Activated naive CD8-positive, alpha-beta T cell treated with anti-CD3 and anti-CD28 coated beads, Interleukin-2, amount 10 ng/mL, durations not matched to agents 7 days and 5 days (primary cell): ENCODE data around the gene ANKRD44. TPM values are rescaled to one million over a fixed set of nuclear protein-coding genes. Genes with fewer than 3 reads are reported as not detected.
"Not testable (repeated sequence)": the region's sequence is repeated elsewhere in the genome, so short reads cannot be mapped to it uniquely, and the experiment has no call there.

Experiments
- ATAC-seq: fragments of 150-1000 bp; cut with Tn5 transposase; one replicate; pipeline ENCODE4 v1.10.0; 2021; ENCODE audit warnings: low read depth, moderate library complexity
- POLR2A ChIA-PET: fragments of 350-600 bp; sonication (Branson Sonifier 250); formaldehyde crosslinking; loops from one replicate; lab custom pipeline; 2021; ENCODE audit warnings: antibody characterized with exemption; lab: Charles Lee
- DNase-seq: peaks from one replicate; pipeline ENCODE4 v3.0.0; 2021
- H3K27ac Mint-ChIP-seq: one replicate; pipeline ENCODE4 v1.8.0; 2022; ENCODE audit warnings: mild to moderate bottlenecking, mixed read lengths
- H3K27me3 Mint-ChIP-seq: one replicate; pipeline ENCODE4 v1.8.0; 2022; ENCODE audit warnings: mild to moderate bottlenecking, moderate library complexity, mixed read lengths
- H3K36me3 Mint-ChIP-seq: one replicate; pipeline ENCODE4 v1.8.0; 2021; ENCODE audit warnings: mild to moderate bottlenecking, mixed read lengths
- H3K4me1 Mint-ChIP-seq: one replicate; pipeline ENCODE4 v1.8.0; 2021; ENCODE audit warnings: mixed read lengths
- H3K4me3 Mint-ChIP-seq: one replicate; pipeline ENCODE4 v1.8.0; 2022; ENCODE audit warnings: mild to moderate bottlenecking, moderate library complexity, mixed read lengths
- H3K9me3 Mint-ChIP-seq: one replicate; pipeline ENCODE4 v1.8.0; 2021; ENCODE audit warnings: mixed read lengths
- total RNA-seq, 2 experiments: library from RNA; stranded (reverse); gene quantifications; one replicate each; pipeline ENCODE4 v1.2.3, GENCODE V29; 2021

Gene ANKRD44
- total RNA-seq, 2 experiments from 2014 or later: 240 to 243 TPM

DNA sequence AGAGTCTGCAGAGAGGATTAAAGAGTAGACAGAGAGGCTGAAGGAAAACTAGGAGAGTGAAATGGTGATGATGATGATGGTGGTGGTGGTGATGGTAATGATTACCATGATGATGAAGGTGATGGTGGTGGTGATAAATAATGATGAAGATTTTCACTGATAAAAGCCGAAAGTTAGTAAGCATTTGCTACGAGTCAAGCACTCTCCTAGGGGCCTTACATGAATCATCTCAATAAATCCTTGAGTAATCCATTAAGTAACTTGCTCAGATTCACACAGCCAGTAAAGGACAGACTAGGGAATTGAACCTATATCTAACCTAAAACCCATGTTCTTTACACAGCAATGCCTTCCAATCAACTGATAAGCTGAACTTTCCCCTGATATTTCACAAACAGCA lies 277.4 kb downstream of the ANKRD44 start:
- H3K36me3 Mint-ChIP-seq: peaks cover 85% of the 10 kb centered on the region
- DNase-seq (no peak), ATAC-seq (no peak)
- H3K27me3 Mint-ChIP-seq: no peaks in the 10 kb centered on the region
- POLR2A ChIA-PET: no interaction called here
- H3K9me3 Mint-ChIP-seq: peaks cover 8% of the 10 kb centered on the region
- no peak overlapping the region for H3K27ac Mint-ChIP-seq
- H3K4me1 Mint-ChIP-seq: peaks cover 30% of the 10 kb centered on the region
- H3K4me3 Mint-ChIP-seq: no peak overlapping the region

DNA sequence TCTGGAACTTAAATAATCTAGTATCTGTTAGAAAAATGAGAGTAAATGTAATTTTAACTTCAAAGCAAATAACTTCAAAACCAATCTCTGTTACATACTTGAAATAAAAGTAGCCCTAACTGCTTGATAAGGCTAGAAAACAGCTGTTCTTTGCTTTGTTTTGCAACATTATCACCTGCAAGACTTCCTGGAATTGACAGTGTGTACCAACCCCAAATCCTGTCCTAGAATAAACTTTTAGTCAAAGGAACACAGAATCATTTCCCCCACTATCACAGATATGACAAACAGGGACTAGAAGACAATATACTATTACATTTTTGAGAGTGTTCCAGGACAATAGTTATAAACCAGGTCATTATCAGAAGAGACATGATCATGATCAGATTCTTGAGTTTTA lies 278.8 kb downstream of the ANKRD44 start:
- peaks cover 83% of the 10 kb centered on the region for H3K36me3 Mint-ChIP-seq
- ATAC-seq (no peak), DNase-seq (no peak)
- peaks cover 30% of the 10 kb centered on the region for H3K4me1 Mint-ChIP-seq
- peaks cover 8% of the 10 kb centered on the region for H3K9me3 Mint-ChIP-seq
- H3K27ac Mint-ChIP-seq: no peak overlapping the region
- POLR2A ChIA-PET: no interaction called here
- H3K27me3 Mint-ChIP-seq: no peaks in the 10 kb centered on the region
- no peak overlapping the region for H3K4me3 Mint-ChIP-seq

DNA sequence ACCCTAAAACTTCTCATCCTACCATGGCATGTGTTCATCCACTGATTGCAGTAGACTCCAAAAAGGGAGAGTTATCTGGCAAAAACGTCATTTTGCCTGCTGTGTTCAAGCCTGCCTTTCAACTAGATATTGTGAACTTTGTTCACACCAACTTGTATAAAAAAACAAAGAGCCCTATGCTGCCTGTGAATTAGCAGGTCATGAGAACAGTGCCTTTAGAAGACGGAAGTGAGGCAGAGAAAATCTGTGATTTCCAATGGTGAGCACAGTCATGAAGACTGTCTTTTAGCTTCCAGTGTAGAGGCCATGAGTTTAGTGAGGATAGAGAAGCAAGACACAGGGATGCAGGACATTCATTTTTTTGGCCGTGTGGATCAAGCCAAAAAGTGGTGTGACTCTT lies 280.5 kb downstream of the ANKRD44 start:
- H3K9me3 Mint-ChIP-seq: peaks cover 8% of the 10 kb centered on the region
- ATAC-seq (no peak), DNase-seq (no peak)
- peaks cover 81% of the 10 kb centered on the region for H3K36me3 Mint-ChIP-seq
- POLR2A ChIA-PET: no interaction called here
- no peaks in the 10 kb centered on the region for H3K27me3 Mint-ChIP-seq
- H3K4me3 Mint-ChIP-seq: no peak overlapping the region
- H3K27ac Mint-ChIP-seq: no peak overlapping the region
- peaks cover 34% of the 10 kb centered on the region for H3K4me1 Mint-ChIP-seq

DNA sequence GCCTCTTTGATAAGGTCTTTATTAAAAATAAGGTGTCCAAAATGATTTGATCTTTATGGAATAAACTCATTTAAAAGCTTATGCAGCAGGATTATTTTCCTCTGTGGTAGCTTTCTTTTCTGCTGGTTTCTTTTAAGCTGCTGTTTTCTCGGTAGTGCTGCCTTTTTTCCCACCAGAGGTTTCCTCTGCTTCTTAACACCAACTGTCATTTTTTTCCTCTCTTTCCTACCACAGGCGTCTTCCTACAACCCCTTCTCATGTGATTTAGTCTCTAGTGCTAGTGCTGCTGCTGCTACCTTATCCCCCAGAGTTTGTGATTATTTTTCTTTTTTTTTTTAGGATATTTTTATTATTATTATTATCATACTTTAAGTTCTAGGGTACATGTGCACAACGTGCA lies 281.9 kb downstream of the ANKRD44 start:
- POLR2A ChIA-PET: no interaction called here
- Mint-ChIP-seq H3K27ac (peak overlapping the region; percentile 72), H3K9me3 (peaks cover 8% of the 10 kb centered on the region), H3K36me3 (peaks cover 80% of the 10 kb centered on the region), H3K4me3 (peak overlapping the region; percentile 7), H3K27me3 (no peaks in the 10 kb centered on the region), H3K4me1 (peaks cover 34% of the 10 kb centered on the region)
- ATAC-seq (no peak), DNase-seq (no peak)

- peaks cover 34% of the 10 kb centered on the region for H3K4me1 Mint-ChIP-seq
- H3K36me3 Mint-ChIP-seq: peaks cover 80% of the 10 kb centered on the region
- POLR2A ChIA-PET: no interaction called here
- H3K27ac Mint-ChIP-seq: peak overlapping the region; percentile 72
- H3K27me3 Mint-ChIP-seq: no peaks in the 10 kb centered on the region
- no peak for ATAC-seq
- peak overlapping the region; percentile 7 for H3K4me3 Mint-ChIP-seq
- DNase-seq: no peak
- peaks cover 8% of the 10 kb centered on the region for H3K9me3 Mint-ChIP-seq
Measured at GRCh38 chr2:197028230-197028629, 282.4 kb downstream of the ANKRD44 start.

GRCh38 chr2:197024206-197024605 lies 286.4 kb downstream of the ANKRD44 start:
- H3K27ac Mint-ChIP-seq: no peak overlapping the region
- H3K36me3 Mint-ChIP-seq: peaks cover 73% of the 10 kb centered on the region
- peaks cover under 1% of the 10 kb centered on the region for H3K9me3 Mint-ChIP-seq
- peaks cover 17% of the 10 kb centered on the region for H3K4me1 Mint-ChIP-seq
- no peak for DNase-seq
- no peak for ATAC-seq
- H3K27me3 Mint-ChIP-seq: no peaks in the 10 kb centered on the region
- H3K4me3 Mint-ChIP-seq: no peak overlapping the region
- POLR2A ChIA-PET: no interaction called here

DNA sequence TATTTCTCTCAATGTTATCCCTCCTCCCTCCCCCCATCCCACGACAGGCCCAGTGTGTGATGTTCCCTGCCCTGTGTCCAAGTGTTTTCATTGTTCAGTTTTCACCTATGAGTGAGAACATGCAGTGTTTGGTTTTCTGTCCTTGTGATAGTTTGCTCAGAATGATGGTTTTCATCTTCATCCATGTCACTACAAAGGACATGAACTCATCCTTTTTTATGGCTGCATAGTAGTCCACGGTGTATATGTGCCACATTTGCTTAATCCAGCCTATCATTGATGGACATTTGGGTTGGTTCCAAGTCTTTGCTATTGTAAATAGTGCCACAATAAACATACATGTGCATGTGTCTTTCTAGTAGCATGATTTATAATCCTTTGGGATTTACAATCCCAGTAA lies 289.7 kb downstream of the ANKRD44 start:
- H3K9me3 Mint-ChIP-seq, POLR2A ChIA-PET, ATAC-seq, DNase-seq, H3K4me1 Mint-ChIP-seq, H3K27ac Mint-ChIP-seq, H3K27me3 Mint-ChIP-seq, H3K4me3 Mint-ChIP-seq: not testable (repeated sequence)
- peaks cover 59% of the 10 kb centered on the region for H3K36me3 Mint-ChIP-seq

GRCh38 chr2:197013098-197013497 lies 297.5 kb downstream of the ANKRD44 start:
- ATAC-seq (no peak), DNase-seq (no peak)
- no peaks in the 10 kb centered on the region for H3K9me3 Mint-ChIP-seq
- POLR2A ChIA-PET: no interaction called here
- H3K4me1 Mint-ChIP-seq: peaks cover 15% of the 10 kb centered on the region
- peak overlapping the region; percentile 39 for H3K27ac Mint-ChIP-seq
- no peaks in the 10 kb centered on the region for H3K27me3 Mint-ChIP-seq
- peaks cover 31% of the 10 kb centered on the region for H3K36me3 Mint-ChIP-seq
- no peak overlapping the region for H3K4me3 Mint-ChIP-seq

DNA sequence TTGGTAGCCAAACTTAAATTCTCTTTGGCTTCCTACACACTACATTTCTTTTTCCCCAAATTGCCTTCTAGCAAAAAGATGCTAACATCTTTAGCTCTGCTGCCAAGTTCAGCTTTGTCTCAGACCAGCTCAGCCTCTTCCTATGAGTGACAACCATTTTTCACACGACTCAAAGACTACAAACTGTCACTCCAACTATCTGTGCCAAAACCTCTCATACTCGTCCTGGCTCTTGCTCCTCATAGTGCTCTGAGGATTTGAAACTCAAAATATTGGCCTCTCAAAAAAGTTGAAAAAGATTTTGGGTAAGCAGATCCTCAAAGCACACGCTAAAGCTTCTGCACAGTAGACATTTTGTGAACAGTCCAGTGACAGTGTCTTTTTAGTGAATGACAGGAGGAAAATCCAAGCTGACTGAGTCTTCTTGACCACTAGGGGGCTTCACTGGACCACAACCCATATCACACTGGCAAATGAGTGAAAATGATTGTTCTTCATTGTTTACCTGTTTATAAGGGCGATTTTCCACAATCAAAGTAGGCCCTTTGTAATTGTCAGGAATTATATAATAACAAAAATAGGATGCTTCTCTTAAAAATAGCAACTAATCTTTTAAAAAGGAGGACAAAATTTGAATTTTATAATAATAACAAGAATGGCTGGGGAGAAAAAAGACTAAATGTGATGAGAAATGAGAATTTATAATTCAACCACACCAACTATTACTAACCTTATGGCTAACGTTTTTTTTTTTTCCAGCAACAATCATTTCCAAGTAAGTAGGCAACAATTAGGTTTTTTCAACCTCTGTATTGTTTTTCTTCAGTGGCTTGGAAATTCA lies 298.6 kb downstream of the ANKRD44 start:
- no peaks in the 10 kb centered on the region for H3K9me3 Mint-ChIP-seq
- H3K27me3 Mint-ChIP-seq: no peaks in the 10 kb centered on the region
- H3K4me1 Mint-ChIP-seq: peaks cover 13% of the 10 kb centered on the region
- ATAC-seq: peak; percentile 60
- H3K4me3 Mint-ChIP-seq: no peak overlapping the region
- H3K27ac Mint-ChIP-seq: peak overlapping the region; percentile 25
- no peak for DNase-seq
- H3K36me3 Mint-ChIP-seq: peaks cover 33% of the 10 kb centered on the region
- POLR2A ChIA-PET: no interaction called here

DNA sequence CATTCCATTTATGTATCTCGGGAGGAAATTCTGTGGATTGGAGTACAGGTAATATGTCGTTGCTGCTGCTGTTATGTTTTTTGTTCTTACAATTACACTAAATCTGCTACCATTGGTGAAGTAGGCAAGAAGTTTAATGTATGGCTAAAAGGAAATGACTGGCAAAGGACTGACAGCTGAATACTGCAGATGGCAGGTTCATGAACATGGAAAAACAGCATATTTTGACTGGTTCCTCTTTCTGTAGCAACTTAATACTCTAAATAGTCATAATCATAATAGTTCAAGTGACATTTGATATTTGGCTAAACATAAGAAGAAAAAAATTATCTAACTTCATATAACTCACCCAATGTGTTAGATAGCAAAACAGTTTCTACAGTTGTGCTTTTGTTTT lies 299.6 kb downstream of the ANKRD44 start:
- H3K36me3 Mint-ChIP-seq: peaks cover 39% of the 10 kb centered on the region

GRCh38 chr2:197010200-197011020 lies 300.2 kb downstream of the ANKRD44 start:
- no peak overlapping the region for H3K4me3 Mint-ChIP-seq
- H3K27ac Mint-ChIP-seq: no peak overlapping the region
- POLR2A ChIA-PET: interaction anchor here (0.6 kb wide), 1 partner anchor 254 kb away, joined by 3 read pairs; no protein-coding TSS in a partner anchor
- DNase-seq (no peak), ATAC-seq (no peak)
- peaks cover 10% of the 10 kb centered on the region for H3K4me1 Mint-ChIP-seq
- H3K27me3 Mint-ChIP-seq: no peaks in the 10 kb centered on the region
- no peaks in the 10 kb centered on the region for H3K9me3 Mint-ChIP-seq
- peaks cover 38% of the 10 kb centered on the region for H3K36me3 Mint-ChIP-seq

More for the DNA sequence above, 299.6 kb downstream of the ANKRD44 start:
- no peaks in the 10 kb centered on the region for H3K27me3 Mint-ChIP-seq
- no peak overlapping the region for H3K27ac Mint-ChIP-seq
- H3K4me3 Mint-ChIP-seq: no peak overlapping the region
- H3K9me3 Mint-ChIP-seq: no peaks in the 10 kb centered on the region
- peaks cover 13% of the 10 kb centered on the region for H3K4me1 Mint-ChIP-seq
- POLR2A ChIA-PET: interaction anchor here (0.6 kb wide), 1 partner anchor 254 kb away, joined by 3 read pairs; no protein-coding TSS in a partner anchor
- ATAC-seq (no peak), DNase-seq (no peak)

DNA sequence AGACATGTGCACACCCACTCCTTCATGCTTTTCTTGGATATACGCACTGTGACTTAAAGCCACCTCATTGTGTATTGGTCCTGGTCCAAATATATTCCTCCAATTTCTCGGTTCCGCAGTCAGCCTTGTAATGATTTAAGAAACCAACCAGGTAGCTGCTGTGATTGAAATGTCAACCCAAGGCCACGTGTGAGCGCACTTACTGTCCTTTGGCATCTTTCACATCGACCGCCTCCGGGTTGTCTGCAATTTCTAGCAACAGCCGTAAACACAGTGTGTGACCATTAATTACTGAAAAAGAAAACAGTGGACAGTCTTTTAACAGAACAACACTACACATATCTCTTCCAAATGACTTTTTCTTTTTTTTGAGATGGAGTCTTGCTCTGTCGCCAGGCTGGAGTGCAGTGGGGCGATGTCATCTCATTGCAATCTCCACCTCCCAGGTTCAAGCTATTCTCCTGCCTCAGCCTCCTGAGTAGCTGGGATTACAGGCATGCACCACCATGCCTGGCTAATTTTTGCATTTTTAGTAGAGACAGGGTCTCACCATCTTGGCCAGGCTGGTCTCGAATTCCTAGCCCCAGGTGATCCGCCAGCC lies 301.7 kb downstream of the ANKRD44 start:
- not testable (repeated sequence) for H3K27ac Mint-ChIP-seq, H3K9me3 Mint-ChIP-seq, ATAC-seq, H3K4me3 Mint-ChIP-seq, H3K27me3 Mint-ChIP-seq, DNase-seq, H3K4me1 Mint-ChIP-seq
- H3K36me3 Mint-ChIP-seq: peaks cover 38% of the 10 kb centered on the region
- POLR2A ChIA-PET: interaction anchor here (0.6 kb wide), 1 partner anchor 510 kb away, joined by 3 read pairs; no protein-coding TSS in a partner anchor
